GM23338 (cell line): Measurements from ENCODE around the gene BACE2. TPM values are rescaled to one million over a fixed set of nuclear protein-coding genes. Genes with fewer than 3 reads are reported as not detected.
A peak's percentile ranks its signal among the peaks of the same experiment; 100 is the strongest.

Source experiments
- ATAC-seq: fragments of 200-7000 bp; cut with Tn5 transposase; 3 replicates; pipeline ENCODE4 v1.9.1; 2020
- DNase-seq: peaks from one replicate; pipeline ENCODE4 v3.0.0-alpha.2; 2015; ENCODE audit warnings: low spot score
- H2AFZ ChIP-seq: fragments of 200-600 bp; sonication (generic); 2 replicates; pipeline ENCODE4 v1.8.0; 2016; ENCODE audit warnings: antibody characterized with exemption, mild to moderate bottlenecking, moderate library complexity
- H3F3A ChIP-seq: fragments of 200-600 bp; sonication (generic); replicated peaks from 2 replicates; pipeline ENCODE4 v1.8.0; 2017; ENCODE audit warnings: antibody characterized with exemption, mixed run types, low read depth
- H3K27ac ChIP-seq: fragments of 200-600 bp; sonication (generic); 2 replicates; pipeline ENCODE4 v1.6.1; 2016; ENCODE audit warnings: low read depth
- H3K27me3 ChIP-seq: fragments of 200-600 bp; sonication (generic); 2 replicates; pipeline ENCODE4 v1.8.0; 2016; ENCODE audit warnings: mild to moderate bottlenecking, mixed run types, moderate library complexity; ENCODE audit not compliant: insufficient read depth
- H3K36me3 ChIP-seq: fragments of 200-600 bp; sonication (generic); 2 replicates; pipeline ENCODE4 v1.8.0; 2016; ENCODE audit warnings: mild to moderate bottlenecking; ENCODE audit not compliant: insufficient read depth
- H3K4me1 ChIP-seq: fragments of 200-600 bp; sonication (generic); 2 replicates; pipeline ENCODE4 v1.8.0; 2016; ENCODE audit warnings: mild to moderate bottlenecking, moderate library complexity; ENCODE audit not compliant: insufficient read depth
- H3K4me2 ChIP-seq: fragments of 200-600 bp; sonication (generic); 2 replicates; pipeline ENCODE4 v1.7.1; 2017; ENCODE audit warnings: mixed run types
- H3K4me3 ChIP-seq: fragments of 200-600 bp; sonication (generic); 2 replicates; pipeline ENCODE4 v1.6.1; 2016; ENCODE audit warnings: mixed run types
- H3K79me2 ChIP-seq: fragments of 200-600 bp; sonication (generic); replicated peaks from 2 replicates; pipeline ENCODE4 v1.8.0; 2017; ENCODE audit warnings: mild to moderate bottlenecking; ENCODE audit not compliant: insufficient read depth
- H3K9me2 ChIP-seq: fragments of 200-600 bp; sonication (generic); 2 replicates; pipeline ENCODE4 v1.8.0; 2017; ENCODE audit not compliant: insufficient read depth
- H4K20me1 ChIP-seq: fragments of 200-600 bp; sonication (generic); replicated peaks from 2 replicates; pipeline ENCODE4 v1.8.0; 2017; ENCODE audit warnings: mild to moderate bottlenecking; ENCODE audit not compliant: insufficient read depth
- H3K27ac Mint-ChIP-seq: 2 replicates; pipeline ENCODE4 v1.8.0; 2020; ENCODE audit warnings: inconsistent platforms, mild to moderate bottlenecking, moderate library complexity, mixed read lengths
- H3K27me3 Mint-ChIP-seq: 3 replicates; pipeline ENCODE4 v1.8.0; 2022; ENCODE audit warnings: low read depth, mild to moderate bottlenecking, moderate library complexity, mixed read lengths, inconsistent platforms; ENCODE audit not compliant: insufficient read depth, poor library complexity
- H3K36me3 Mint-ChIP-seq: 3 replicates; pipeline ENCODE4 v1.8.0; 2021; ENCODE audit warnings: low read depth, mild to moderate bottlenecking, inconsistent platforms, moderate library complexity, mixed read lengths
- H3K4me1 Mint-ChIP-seq: 3 replicates; pipeline ENCODE4 v1.8.0; 2020; ENCODE audit warnings: mild to moderate bottlenecking, inconsistent platforms, mixed read lengths
- H3K4me3 Mint-ChIP-seq: 3 replicates; pipeline ENCODE4 v1.8.0; 2021; ENCODE audit warnings: moderate library complexity, mild to moderate bottlenecking, inconsistent platforms, mixed read lengths
- H3K9me3 Mint-ChIP-seq: 3 replicates; pipeline ENCODE4 v1.8.0; 2020; ENCODE audit warnings: moderate library complexity, mild to moderate bottlenecking, inconsistent platforms, mixed read lengths
- CREB1 ChIP-seq: fragments of 250-450 bp; sonication (Bioruptor Pico); IDR thresholded peaks from 2 replicates; pipeline ENCODE4 v1.5.0; 2020; ENCODE audit warnings: low read depth, mild to moderate bottlenecking, moderate library complexity
- CTCF ChIP-seq, 2 experiments: fragments of 200-600 bp in 1 of 2; sonication (generic) in 1 of 2; conservative IDR thresholded peaks; 2 replicates each; pipeline versions ENCODE4 v1.5.1 to v1.6.1; 2016 to 2017; ENCODE audit warnings: antibody characterized with exemption in 2 of 2, low read depth in 2 of 2, mild to moderate bottlenecking in 2 of 2, moderate library complexity in 1 of 2
- ETS1 ChIP-seq: IDR thresholded peaks from 2 replicates; pipeline ENCODE4 v1.6.1; 2016; ENCODE audit warnings: antibody characterized with exemption
- EZH2 ChIP-seq: fragments of 200-600 bp; sonication (generic); IDR thresholded peaks from one replicate; pipeline ENCODE4 v1.8.0; 2017; ENCODE audit warnings: antibody characterized with exemption, mild to moderate bottlenecking, low read depth; ENCODE audit not compliant: unreplicated experiment
- EZH2phosphoT487 ChIP-seq: fragments of 200-600 bp; sonication (generic); IDR thresholded peaks from one replicate; pipeline ENCODE4 v1.8.1; 2018; ENCODE audit warnings: antibody characterized with exemption; ENCODE audit not compliant: unreplicated experiment
- JUNB ChIP-seq: IDR thresholded peaks from one replicate; pipeline ENCODE4 v1.6.1; 2016; ENCODE audit warnings: antibody characterized with exemption; ENCODE audit not compliant: unreplicated experiment
- NANOG ChIP-seq: IDR thresholded peaks from 2 replicates; pipeline ENCODE4 v1.6.1; 2016; ENCODE audit warnings: antibody characterized with exemption, borderline replicate concordance
- STAT1 ChIP-seq: IDR thresholded peaks from one replicate; pipeline ENCODE4 v1.6.1; 2016; ENCODE audit warnings: antibody characterized with exemption; ENCODE audit not compliant: unreplicated experiment
- ZNF331 ChIP-seq: fragments of 250-450 bp; sonication (Bioruptor Pico); IDR thresholded peaks from 2 replicates; pipeline ENCODE4 v1.5.0; 2020; ENCODE audit warnings: low read depth, mild to moderate bottlenecking, moderate library complexity
- polyA plus RNA-seq: library from polyadenylated mRNA; unstranded; fragments of >200 nt; fragmentation: Nextera tagmentation; extraction: Ambion mirVana; gene quantifications from 2 replicates; pipeline ENCODE4 v1.2.1, GENCODE V29; 2016
- total RNA-seq: library from RNA; depleted of rRNA; stranded (reverse); fragments of >200 nt; shearing (Covaris generic); gene quantifications from 2 replicates; pipeline ENCODE4 v1.2.3, GENCODE V29; 2014

Gene BACE2
- total and polyA plus RNA-seq, 2 experiments from 2014 or later, result 3.5 to 6.8 TPM

- TF ChIP-seq ZNF331 (CRISPR knock-in tag) (no peak), EZH2phosphoT487 (no peak), CREB1 (CRISPR knock-in tag) (no peak), STAT1 (no peak), JUNB (no peak), EZH2 (no peak), ETS1 (no peak)
These were observed 1.7 kb downstream of the BACE2 start (continued) for GRCh38 chr21:41169701-41170100.

GRCh38 chr21:41170442-41170841 is 2.5 kb downstream of the BACE2 start:
- Mint-ChIP-seq H3K4me3 (no peak overlapping the region), H3K36me3 (peaks cover 4% of the 10 kb centered on the region; the same call in 1 of the 3 replicates), H3K4me1 (peaks cover 17% of the 10 kb centered on the region), H3K27me3 (peaks cover 24% of the 10 kb centered on the region), H3K9me3 (peaks cover 3% of the 10 kb centered on the region; the same call in 1 of the 3 replicates), H3K27ac (no peak overlapping the region)
- H3K79me2 ChIP-seq, result no peaks in the 10 kb centered on the region
- peaks cover 18% of the 10 kb centered on the region; the same call in 1 of the 2 replicates for H3K4me1 ChIP-seq
- H3K9me2 ChIP-seq, result no peaks in the 10 kb centered on the region
- peaks cover 44% of the 10 kb centered on the region for H3K27me3 ChIP-seq
- H3K4me3 ChIP-seq, result no peak overlapping the region
- H3K36me3 ChIP-seq, result no peaks in the 10 kb centered on the region
- TF ChIP-seq ZNF331 (CRISPR knock-in tag) (no peak), CTCF (conservative IDR thresholded peaks at IDR 0.05; ENCODE audit: low read depth in 2 of 2) (peak; percentile 64 to 87), ETS1 (no peak), JUNB (no peak), CREB1 (CRISPR knock-in tag) (no peak), EZH2 (no peak), NANOG (no peak)
- no peak overlapping the region for H2AFZ ChIP-seq
- no peaks in the 10 kb centered on the region for H3F3A ChIP-seq
- no peak overlapping the region for H3K27ac ChIP-seq
- ATAC-seq, result peak; percentile 58
- peak overlapping the region; percentile 84; the same call in 1 of the 2 replicates for H3K4me2 ChIP-seq
- H4K20me1 ChIP-seq, result no peaks in the 10 kb centered on the region; the same call in 1 of the 2 replicates
- peak; percentile 74 for DNase-seq
